Fibroblast of villous mesenchyme (primary cell): Measurements from ENCODE around the gene OR2T29. TPM values are rescaled to one million over a fixed set of nuclear protein-coding genes. Genes with fewer than 3 reads are reported as not detected.
"Not testable (repeated sequence)": the region's sequence is repeated elsewhere in the genome, so short reads cannot be mapped to it uniquely, and the experiment has no call there.

Source experiments
- DNase-seq: peaks from one replicate; pipeline ENCODE4 v3.0.0-alpha.2; 2010; ENCODE audit warnings: low read depth
- H3K4me3 ChIP-seq: 2 replicates; pipeline ENCODE4 v1.5.1; 2011; ENCODE audit warnings: low read depth, mild to moderate bottlenecking, low read length
- CTCF ChIP-seq: IDR thresholded peaks from 2 replicates; pipeline ENCODE4 v1.5.1; 2012; ENCODE audit warnings: low read depth, mild to moderate bottlenecking, low read length; ENCODE audit not compliant: insufficient read depth
- total RNA-seq: library from RNA; depleted of rRNA; stranded (reverse); fragments of >200 nt; gene quantifications from 2 replicates; pipeline ENCODE4 v1.2.3, GENCODE V29; 2012

The OR2T29 gene
- total RNA-seq, 1 donor: not detected

DNA sequence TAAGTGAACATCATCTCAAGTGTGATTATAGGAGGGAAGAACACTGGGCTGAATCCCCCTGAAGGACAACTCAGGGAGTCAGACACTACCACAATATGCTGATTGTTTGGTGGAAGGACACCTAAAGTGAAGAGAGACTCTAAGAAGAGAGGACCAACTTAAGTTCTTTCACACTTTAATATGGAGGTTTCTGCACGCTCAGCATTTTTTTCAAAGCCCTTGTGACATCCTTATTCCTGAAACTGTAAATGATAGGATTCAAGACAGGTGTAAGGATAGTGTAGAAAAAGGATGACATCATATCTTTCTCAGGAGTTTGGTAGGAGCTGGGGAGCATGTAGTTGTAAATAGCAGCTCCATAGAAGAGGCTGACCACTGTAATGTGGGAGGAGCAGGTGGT is 30.1 kb upstream of the OR2T29 start:
- TF ChIP-seq CTCF: no peak
- no peak overlapping the region for H3K4me3 ChIP-seq
- DNase-seq: no peak

- TF ChIP-seq CTCF: no peak
- no peak for DNase-seq
- no peak overlapping the region for H3K4me3 ChIP-seq
These were observed 27.5 kb upstream of the OR2T29 start for GRCh38 chr1:248590055-248590454.

- TF ChIP-seq CTCF: no peak
- no peak for DNase-seq
- no peak overlapping the region for H3K4me3 ChIP-seq
These were observed 26.8 kb upstream of the OR2T29 start for GRCh38 chr1:248589334-248589733.

DNA sequence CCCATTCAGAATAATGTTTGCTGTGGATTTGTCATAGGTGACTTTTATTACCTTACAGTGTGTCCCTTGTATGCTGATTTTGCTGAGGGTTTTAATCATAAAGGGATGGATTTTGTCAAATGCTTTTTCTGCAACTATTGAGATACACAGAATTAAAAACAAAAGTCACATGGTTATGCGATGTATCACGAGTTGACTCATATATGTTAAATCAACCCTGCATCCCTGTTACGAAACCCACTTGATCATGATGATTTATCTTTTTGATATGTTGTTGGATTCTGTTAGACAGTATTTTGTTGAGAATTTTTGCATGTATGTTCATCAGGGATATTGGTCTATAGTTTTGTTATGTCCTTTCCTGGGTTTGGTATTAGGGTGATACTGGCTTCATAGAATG is 22.7 kb upstream of the OR2T29 start:
- H3K4me3 ChIP-seq: no peak overlapping the region
- no peak for TF ChIP-seq CTCF
- no peak for DNase-seq

GRCh38 chr1:248576260-248576980 is 13.8 kb upstream of the OR2T29 start:
- TF ChIP-seq CTCF: no peak
- DNase-seq: no peak
- no peak overlapping the region for H3K4me3 ChIP-seq

- H3K4me3 ChIP-seq, DNase-seq: not testable (repeated sequence)
These were observed 12.1 kb upstream of the OR2T29 start, which contains the start of gene OR2T34 for GRCh38 chr1:248574657-248575056. Gene OR2T34, minus strand, starts transcription at chr1:248574757. Its CDS starts 0 bp downstream, at chr1:248574757.

GRCh38 chr1:248573856-248574255 is 11.3 kb upstream of the OR2T29 start:
- H3K4me3 ChIP-seq, DNase-seq: not testable (repeated sequence)

DNA sequence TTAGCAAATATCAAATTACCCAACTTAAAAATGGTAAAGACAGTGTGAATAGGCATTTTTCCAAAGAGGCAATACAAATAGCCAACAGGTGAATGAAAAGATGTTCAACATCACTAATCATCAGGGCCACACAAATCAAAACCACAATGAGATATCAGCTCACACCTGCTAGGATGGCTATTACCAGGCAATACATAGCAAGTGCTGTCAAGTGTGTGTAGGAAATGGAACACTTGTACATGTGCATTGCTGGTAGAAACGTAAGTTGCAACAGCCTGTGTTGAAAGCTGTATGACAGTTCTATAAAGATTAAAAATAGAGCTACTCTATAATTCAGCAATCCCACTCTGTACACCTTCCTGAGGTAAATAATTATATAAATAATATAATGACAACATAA is 9.5 kb upstream of the OR2T29 start:
- DNase-seq, H3K4me3 ChIP-seq: not testable (repeated sequence)

GRCh38 chr1:248570811-248571210 is 8.2 kb upstream of the OR2T29 start:
- not testable (repeated sequence) for DNase-seq, H3K4me3 ChIP-seq

DNA sequence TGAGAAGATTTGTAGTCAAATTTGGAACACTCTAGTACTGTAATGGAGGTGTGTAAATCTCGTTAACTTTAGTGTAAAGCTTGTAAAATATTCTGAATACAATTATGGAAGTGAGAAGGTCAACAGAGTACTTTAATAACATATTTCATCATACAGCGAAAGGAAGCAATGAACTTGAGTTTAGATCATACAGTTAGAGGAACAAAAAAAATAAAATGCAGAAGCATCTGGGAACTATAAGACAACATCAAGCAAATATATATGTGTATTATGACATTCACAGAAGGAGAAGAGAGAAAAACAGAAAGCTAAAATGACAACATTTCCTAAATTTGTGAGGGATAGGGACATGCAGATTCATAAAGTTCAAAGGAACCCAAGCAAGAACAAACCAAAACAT is 6.5 kb upstream of the OR2T29 start:
- not testable (repeated sequence) for H3K4me3 ChIP-seq, DNase-seq

GRCh38 chr1:248565530-248566373 is 3.2 kb upstream of the OR2T29 start:
- DNase-seq, H3K4me3 ChIP-seq: not testable (repeated sequence)

GRCh38 chr1:248551027-248551426 is 11.5 kb downstream of the OR2T29 start:
- not testable (repeated sequence) for H3K4me3 ChIP-seq, DNase-seq
